Measurements from ENCODE around the gene OSBPL8. TPM values are rescaled to one million over a fixed set of nuclear protein-coding genes. Genes with fewer than 3 reads are reported as not detected.
"Not testable (repeated sequence)": the region's sequence is repeated elsewhere in the genome, so short reads cannot be mapped to it uniquely, and the experiment has no call there.

Gene OSBPL8
- polyA plus RNA-seq, 3 donors: 61.0 to 70.1 (median 63.7) TPM

DNA sequence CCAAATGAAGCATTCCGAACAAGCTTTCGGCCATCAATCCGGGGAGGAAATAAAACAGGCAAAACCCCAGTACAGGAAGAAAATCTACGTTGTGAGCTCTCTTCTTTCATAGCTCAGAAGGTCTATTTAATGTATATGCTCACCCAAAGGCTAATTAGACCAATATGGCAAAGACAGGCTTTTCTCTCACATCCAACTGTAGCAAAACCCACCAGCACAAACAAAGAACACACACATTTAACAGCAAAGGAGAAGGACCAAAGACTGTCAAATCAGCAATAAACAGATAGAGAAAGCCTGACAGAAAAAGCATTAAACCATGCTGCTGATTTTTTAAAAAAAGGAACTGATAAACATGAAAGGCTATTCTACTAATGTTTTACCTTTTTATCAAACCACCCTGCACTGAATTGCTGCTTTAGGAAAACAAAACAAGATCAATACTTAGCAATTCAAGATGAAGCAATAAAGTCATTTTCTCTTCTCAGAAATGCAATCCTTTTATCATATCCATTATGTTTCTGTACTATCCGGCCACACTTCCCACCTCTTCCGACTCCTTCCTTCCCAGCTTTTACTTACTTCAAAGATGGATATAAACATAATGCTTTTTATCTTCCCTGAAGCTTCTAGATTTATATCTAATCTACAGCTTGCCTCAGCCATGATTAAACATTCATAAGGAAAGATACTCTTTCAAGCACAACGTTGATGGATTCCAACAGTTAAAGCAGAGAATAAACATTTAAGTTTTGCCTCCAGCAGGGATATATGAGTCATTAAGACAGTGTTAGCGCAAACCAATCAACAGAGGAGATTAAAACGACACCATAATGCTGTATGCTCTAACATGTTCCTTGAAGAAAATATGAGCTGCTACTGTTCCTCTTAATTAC lies 136.8 kb downstream of the OSBPL8 start:
- DNase-seq: no peak

- no peak for DNase-seq
Observed at GRCh38 chr12:76422154-76422542, 137.4 kb downstream of the OSBPL8 start.

GRCh38 chr12:76421046-76421445 lies 138.5 kb downstream of the OSBPL8 start:
- DNase-seq: no peak

GRCh38 chr12:76420222-76420621 lies 139.3 kb downstream of the OSBPL8 start:
- no peak for DNase-seq

GRCh38 chr12:76417116-76417515 lies 142.5 kb downstream of the OSBPL8 start:
- no peak for DNase-seq

DNA sequence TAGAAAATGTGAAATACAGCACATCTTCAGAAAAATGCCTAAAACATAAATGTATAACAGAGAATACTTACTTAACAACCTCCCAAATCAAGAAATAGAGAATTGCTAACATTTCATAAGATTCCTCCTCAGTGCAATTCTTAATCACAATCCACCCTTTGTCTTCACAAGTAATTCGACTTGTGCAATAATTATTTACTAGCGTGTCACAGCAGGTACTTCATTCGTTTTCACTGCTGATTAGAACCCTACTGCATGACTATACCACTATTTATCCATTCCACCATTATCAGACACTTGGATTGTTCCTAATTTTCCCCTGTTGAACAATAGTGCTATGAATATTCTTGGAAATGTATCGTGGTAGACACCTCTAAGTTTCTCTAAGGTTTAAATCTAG lies 146.4 kb downstream of the OSBPL8 start:
- no peak for DNase-seq

- DNase-seq: no peak
Observed at GRCh38 chr12:76410781-76411180, 148.8 kb downstream of the OSBPL8 start.

DNA sequence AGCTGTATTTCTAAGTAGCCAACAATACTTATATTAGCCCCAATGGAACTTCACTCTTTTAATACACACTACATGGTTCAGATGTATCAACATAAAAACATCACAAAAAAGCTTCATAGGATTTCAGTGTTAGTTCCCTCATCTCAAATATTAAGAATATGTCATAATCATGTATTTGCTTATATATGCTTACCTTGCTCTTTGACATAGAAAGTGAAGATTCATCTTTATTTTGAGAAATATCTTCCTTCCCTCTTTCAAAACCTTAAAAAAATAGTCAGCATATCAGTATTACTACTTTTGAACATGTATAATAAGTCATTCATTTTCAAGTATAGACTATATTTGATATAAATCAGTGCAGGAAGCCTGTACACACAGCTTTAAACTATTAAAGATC lies 149.2 kb downstream of the OSBPL8 start:
- DNase-seq: no peak

- DNase-seq: no peak
Observed at GRCh38 chr12:76409074-76409473, 150.5 kb downstream of the OSBPL8 start.

GRCh38 chr12:76407710-76408109 lies 151.9 kb downstream of the OSBPL8 start:
- no peak for DNase-seq

DNA sequence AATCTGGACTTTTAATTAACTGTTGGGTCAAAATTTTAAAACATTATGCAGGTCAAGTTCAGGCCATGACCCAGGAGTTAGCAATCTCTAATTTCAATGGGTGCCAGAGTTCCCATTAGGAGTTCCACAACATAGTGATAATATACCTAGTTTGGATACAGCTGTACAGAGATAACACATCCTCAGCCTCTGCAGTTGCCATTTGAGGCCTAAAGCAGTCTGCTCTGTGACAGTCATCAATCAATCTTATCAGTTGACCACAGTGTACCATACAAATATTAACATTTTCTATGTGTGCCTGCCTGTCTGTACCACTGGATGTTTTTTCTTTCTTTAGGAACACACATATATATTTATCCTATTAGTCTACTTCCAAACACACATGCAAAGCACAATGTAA lies 157.3 kb downstream of the OSBPL8 start:
- DNase-seq: no peak

GRCh38 chr12:76400136-76400535 lies 159.4 kb downstream of the OSBPL8 start:
- no peak for DNase-seq

GRCh38 chr12:76399040-76399439 lies 160.5 kb downstream of the OSBPL8 start:
- no peak for DNase-seq

DNA sequence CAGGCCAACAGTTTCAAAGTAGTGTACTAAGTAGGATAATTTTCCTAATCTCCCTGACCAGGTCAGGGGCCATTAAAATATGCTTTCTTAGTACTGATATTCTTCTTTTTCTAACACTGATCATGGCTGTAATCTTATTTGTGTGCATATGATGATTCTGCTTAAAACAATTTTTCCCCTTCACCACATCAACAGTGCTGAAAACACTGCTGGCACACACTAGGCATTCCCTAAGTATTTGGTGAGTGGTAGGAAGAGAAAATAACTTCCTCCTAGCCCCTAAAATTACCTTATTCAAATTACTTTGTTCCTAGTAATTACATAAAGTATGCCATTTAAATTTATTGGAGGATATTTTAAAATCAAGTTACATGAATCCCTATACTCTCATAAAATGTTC lies 161.5 kb downstream of the OSBPL8 start:
- no peak for DNase-seq

DNA sequence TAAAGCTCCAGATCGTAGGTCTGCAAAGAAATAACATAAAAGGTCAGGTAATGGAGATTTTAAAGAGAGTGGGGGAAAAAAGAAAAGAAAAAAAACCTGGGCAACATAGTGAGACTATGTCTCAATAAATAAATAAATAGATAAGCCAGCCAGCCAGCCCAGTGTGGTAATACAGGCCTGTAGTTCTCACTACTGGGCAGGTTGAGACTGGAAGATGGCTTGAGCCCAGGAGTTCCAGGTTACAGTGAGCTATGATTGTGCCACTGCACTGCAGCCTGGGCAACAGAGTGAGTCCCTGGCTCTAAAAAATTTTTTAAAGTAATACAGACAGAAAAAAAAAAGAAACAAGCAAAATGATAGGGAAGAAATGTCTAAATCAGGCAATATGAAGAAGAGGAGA lies 168.1 kb downstream of the OSBPL8 start:
- DNase-seq: no peak

DNA sequence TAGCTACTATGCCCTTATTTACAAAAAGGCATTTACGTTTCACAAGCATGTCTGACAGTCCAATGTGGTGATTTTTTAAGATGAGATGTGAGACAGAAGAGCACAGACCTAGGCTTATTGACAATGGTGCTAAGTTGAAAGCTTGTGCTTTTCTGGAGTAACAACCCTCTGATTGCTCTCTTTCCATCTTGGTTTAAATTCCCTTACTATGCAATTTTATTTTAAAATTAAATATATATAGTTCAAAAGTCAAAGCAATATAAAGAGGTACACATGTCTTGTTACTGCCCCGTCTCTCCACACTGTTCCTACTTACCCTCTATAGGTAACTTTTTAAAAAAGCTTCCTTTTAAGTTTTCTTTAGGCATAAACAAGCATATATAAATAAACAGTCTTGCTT lies 172.0 kb downstream of the OSBPL8 start:
- no peak for DNase-seq

DNA sequence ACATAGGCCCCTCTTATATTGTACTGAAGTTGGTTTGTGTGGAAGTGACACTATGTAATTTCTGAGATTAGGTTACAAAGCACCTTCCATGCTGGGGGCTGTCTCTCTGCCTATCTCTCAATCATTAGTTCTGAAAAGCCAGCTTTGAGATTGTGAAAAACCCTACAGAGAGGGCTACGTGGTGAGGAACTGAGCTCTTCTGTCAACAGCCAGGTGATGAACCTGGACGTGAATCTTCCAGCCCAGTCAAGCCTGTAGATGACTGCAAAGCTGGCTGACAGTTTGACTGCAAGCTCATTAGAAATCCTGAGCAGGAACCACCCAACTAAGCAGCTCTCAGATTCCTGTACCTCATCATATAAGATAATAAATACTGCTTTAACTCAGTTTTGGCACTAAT lies 175.0 kb downstream of the OSBPL8 start:
- no peak for DNase-seq

GRCh38 chr12:76383988-76384387 lies 175.6 kb downstream of the OSBPL8 start:
- DNase-seq: no peak

- DNase-seq: no peak
Observed at GRCh38 chr12:76379261-76379660, 180.3 kb downstream of the OSBPL8 start.

DNA sequence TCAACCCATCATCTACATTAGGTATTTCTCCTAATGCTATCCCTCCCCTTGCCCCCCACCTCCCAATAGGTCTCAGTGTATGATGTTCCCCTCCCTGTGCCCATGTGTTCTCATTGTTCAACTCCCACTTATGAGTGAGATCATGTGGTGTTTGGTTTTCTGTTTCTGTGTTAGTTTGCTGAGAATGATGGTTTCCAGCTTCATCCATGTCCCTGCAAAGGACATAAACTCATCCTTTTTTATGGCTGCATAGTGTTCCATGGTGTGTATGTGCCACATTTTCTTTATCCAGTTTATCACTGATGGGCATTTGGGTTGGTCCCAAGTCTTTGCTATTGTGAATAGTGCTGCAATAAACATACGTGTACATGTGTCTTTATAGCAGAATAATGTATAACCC lies 182.7 kb downstream of the OSBPL8 start:
- not testable (repeated sequence) for DNase-seq

DNA sequence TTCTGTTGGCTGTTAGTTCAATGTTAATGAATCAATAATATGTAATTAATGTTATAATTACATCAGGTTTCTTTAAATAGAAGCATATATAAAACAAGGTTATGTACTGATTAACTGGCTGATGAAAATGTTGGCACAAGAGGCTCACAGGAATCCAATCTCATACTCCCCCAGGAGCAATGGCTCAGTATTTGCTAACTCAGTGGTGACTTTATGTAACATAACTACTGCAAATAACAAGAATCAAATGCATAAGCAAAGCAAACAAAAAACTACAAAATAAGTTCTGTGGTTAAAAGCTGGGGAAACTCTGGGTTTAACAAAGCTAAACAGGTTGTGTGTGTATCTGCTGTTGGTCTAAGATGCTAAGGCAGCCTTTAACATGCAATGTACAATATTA lies 183.6 kb downstream of the OSBPL8 start:
- DNase-seq: no peak

DNA sequence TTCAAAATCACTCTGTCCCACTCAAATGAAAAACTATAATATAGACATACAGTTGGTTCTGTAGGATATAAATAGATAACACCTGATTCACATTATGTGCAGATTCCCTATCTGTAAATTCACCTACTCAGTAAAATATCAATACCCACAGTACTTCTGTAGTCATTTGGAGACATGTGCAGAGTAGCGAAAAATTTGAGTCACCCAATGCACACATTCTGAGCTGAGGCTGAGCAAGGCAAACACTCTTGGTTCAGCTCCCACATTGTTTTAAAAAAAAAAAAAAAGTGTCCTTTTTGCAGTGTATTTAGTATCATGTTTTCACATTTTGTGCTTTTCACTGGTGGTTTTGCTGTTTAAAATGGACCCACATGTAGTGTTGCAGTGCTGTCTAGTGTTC lies 184.1 kb downstream of the OSBPL8 start:
- DNase-seq: no peak

DNA sequence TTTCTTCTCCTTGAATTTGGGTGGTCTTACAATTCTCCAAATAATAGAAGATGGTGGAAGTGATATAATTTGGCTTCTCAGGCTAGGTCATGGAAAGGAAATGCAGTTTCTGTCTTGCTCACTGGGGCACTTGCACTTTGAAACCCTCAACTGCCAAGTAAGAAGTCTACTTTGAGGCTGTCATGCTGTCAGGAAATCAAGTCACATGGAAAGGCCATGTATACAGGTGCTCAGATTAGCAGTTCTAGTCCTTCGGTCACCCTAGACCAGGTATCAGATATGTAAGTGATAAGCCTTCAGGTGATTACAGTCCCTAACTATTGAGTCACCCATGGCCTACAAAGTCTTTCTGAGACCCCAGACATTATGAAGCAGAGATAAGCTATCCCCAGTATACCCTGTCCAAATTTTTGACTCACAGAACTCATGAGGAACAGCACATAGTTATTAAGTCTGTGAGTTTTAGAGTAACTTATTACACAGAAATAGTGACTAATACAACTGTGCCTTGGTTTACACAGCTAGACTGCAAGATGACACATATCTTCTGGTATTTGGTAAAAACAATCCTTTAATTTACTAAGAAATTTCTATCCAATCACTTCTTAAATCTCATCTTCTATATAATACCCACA lies 185.1 kb downstream of the OSBPL8 start:
- no peak for DNase-seq

GRCh38 chr12:76368230-76368629 lies 191.3 kb downstream of the OSBPL8 start:
- DNase-seq: no peak

Measured in renal pelvis (tissue), 4 donors.